Hypothalamus (tissue), 51 donors: ENCODE measurements around the gene P2RX3.
A peak's percentile ranks its signal among the peaks of the same experiment; 100 is the strongest.

Experiments used
- DNase-seq, 51 donors: peaks; one replicate each; lab custom pipeline; 2025; lab: John Stamatoyannopoulos, UW

P2RX3 gene

GRCh38 chr11:57364851-57365660 is 26.9 kb downstream of the P2RX3 start:
- DNase-seq, result no peak

GRCh38 chr11:57368106-57368844 is 30.1 kb downstream of the P2RX3 start:
- no peak for DNase-seq

- DNase-seq, result no peak
Measured at GRCh38 chr11:57368845-57369232, 30.7 kb downstream of the P2RX3 start.

GRCh38 chr11:57370251-57370650 is 32.1 kb downstream of the P2RX3 start:
- no peak for DNase-seq

DNA sequence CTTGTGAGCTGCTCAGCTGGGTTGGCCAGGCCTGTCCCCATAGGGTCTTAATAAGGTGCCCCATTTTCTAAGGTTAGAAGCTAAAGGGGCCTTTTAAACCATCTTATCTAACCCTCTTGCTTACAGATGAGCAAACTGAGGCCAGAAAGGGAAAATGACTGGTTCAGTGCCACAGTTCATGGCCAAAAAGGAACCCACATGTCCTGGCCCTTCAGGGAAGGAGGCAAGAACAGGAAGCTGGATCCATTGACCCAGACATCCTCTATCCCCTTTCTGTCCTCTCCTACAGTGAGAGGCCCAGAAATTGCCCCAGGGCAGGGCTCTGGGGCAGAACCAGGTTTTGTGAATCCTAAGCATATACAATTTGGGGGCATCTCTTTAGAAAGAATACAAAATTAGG is 32.8 kb downstream of the P2RX3 start:
- DNase-seq, result no peak

GRCh38 chr11:57373146-57373545 is 35.0 kb downstream of the P2RX3 start:
- no peak for DNase-seq

DNA sequence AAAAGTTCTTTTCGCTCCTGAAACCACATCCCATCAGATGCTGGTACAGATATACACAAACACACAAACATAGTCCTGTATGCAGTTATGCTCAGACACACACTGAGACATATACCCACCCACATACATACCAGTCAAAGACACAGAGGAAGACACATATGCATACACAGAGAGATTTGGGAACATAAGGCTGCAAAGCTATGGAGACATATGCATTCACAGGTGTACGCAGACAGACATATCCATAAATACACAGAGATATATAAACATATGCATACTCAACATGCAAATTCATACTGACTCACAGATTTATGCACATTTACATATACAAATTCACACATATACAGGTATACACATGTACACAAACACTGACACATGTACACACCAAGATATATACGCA is 36.8 kb downstream of the P2RX3 start:
- no peak for DNase-seq

DNA sequence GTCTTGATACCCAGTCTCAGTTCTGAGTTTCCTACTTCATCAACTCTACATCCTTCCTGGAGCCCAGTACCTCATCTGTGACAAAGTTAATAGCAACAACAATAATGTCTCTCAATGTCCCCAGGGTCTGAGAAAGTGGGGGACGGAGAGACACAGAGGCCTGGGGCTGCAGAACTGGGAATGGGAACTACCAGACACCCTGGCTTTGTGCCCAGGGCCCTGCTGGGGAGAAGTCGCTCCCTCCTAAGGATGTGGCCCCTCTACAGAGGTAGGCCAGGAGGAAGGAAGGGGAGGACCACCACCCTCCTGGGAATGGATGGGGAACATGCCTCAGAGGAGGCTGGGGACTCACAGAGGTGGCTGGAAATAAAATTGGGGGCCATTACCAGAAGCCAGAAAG is 37.3 kb downstream of the P2RX3 start:
- DNase-seq, result no peak

DNA sequence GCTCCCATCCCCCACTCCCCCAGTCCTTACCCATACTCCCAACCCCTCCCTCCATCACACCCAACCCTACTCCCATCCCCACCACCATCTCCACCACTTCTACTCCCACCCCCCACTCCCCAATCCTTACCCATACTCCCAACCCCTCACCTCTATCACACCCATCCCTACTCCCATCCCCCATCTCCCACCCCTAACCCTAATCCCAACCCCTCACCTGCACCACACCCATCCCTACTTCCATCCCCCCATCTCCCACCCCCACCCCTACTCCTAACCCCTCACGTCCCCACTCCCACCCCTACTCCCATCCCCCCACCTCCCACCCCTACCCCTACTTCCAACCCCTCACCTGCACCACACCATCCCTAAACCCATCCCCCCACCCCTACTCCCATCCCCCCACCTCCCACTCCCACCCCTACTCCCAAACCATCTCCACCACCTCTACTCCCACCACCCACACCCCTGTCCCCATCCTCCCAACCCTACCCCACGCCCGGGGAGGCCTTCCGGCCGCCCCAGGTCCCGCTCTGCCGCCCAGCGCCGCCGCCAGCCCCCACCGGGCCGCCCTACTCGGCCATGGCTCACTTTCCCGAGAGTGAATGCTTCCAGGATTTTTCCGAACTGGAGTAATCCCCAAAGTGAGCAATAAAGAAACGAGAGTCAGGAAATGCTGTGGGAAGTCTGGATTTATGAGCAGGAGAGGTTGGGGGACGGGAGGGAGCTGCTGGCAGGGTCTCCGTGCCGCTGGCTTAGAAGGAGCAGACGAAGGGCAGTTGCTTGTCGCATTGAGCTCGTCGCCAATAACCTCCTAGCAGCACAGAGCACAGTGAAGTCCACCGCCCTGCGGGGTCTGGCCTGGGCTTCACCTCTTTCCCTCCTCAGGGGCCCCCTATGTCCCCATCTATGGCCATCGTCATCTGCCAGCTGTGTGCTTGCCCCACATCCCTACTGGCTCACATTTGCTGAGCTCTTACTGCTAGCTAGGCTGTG is 38.2 kb downstream of the P2RX3 start:
- DNase-seq, result no peak

DNA sequence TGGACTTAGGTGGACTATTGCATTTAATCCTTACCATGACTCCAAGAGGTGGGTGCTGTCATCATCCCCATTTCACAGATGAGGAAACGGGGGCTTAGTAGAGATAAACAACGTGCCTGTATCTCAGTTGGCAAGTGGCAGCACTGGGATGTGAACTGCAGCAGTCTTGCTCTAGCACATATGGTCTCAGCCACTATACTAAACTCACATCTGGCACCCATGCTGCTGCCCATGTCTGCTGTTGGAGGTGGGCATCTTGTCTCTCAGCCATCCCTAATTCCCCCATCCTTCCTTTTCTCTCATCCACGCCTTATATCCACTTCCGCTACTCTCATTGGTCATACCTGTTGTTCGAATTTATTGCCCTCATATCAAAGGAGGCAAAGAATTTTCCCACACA is 39.0 kb downstream of the P2RX3 start:
- peak in 1 of 51 donors; percentile 1 for DNase-seq

GRCh38 chr11:57378186-57378585 is 40.0 kb downstream of the P2RX3 start:
- peak in 1 of 51 donors; percentile 2 for DNase-seq

- no peak for DNase-seq
Measured at GRCh38 chr11:57379732-57380131, 41.6 kb downstream of the P2RX3 start.

DNA sequence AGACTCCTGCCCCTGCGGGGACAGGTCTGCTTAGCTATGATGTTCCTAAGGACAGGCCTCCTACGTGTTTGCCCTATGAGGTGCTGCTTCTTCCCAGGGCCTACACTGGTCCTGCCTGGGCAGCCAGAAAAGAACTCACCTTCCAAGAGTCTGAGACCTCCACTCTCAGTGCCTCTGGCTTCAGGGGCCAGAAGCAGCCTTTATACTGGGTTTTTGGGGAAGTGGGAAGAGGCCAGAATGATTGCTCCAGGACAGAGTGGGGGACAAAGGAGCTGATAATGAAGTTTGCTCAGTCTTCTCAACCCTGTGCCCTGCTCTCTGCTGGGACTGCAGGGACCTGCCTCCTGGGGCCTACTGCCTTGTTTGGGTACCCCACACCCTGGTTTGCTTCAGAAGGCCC is 42.8 kb downstream of the P2RX3 start, which contains the start of gene PRG3:
Gene PRG3, minus strand, starts transcription at position 176 of the 400 bp plus-strand sequence. CDS start 442 bp downstream, outside the sequence.
- no peak for DNase-seq

DNA sequence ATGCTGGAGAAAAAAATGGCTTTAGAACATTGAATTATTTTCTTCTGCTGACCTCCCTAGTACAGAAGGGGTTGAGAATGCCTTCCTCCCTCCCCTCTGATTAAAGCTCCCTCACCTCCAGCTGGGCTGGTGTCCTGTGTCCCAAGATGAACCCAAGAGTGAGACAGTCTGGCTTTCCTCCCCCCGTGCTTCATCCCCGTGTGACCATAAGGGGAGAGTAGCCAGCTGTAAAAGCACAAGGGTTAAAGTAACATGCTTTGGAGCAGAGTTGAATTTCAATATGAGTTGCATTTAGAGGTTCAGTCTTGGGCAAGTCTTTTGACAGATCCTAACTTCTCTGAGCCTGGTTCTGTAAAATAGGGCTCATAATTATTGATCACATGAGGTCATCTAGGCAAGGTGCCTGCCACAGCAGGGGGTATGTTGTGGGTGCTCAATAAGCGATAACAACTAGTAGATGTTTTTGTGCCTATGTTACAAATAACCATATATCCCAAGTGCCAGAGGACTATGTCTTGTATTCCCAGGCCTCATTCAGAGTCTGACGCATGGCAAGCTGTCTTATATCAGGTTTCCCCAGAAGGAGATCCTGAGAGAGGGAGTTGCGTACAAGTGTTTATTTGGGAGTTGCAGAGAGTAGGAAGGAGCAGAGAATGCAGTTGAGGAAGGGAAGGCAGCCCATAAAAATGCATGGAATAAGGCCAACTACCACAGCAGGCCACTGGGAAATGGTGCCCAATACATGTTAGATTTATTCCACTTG is 48.2 kb downstream of the P2RX3 start:
- DNase-seq, result no peak

- DNase-seq, result peak in 24 of 51 donors; percentile 1 to 49 (median 18)
Measured at GRCh38 chr11:57387289-57388030, 49.3 kb downstream of the P2RX3 start.

DNA sequence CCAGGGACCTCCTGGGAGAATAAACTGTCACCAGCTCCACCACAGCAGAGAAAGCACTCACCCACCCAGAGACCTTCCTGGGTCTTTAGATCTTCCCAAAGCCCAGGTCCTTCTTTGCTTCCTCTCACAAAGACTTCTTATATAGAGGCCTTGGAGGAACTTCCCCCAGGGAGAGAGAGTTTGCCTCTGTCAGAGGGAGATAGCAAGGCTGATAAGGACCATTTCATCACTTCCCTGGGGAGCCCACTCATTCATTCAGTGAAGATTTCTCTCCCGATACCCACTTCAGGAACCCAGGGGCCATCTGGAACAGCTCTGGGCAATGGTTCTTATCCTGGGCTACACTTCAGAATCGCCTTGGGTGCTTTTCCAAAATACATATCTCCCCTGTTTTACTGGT is 52.4 kb downstream of the P2RX3 start, which contains the start of gene PRG2:
Gene PRG2, minus strand, starts transcription at position 116 of the 400 bp plus-strand sequence. CDS start 706 bp downstream, outside the sequence.
- DNase-seq, result no peak

DNA sequence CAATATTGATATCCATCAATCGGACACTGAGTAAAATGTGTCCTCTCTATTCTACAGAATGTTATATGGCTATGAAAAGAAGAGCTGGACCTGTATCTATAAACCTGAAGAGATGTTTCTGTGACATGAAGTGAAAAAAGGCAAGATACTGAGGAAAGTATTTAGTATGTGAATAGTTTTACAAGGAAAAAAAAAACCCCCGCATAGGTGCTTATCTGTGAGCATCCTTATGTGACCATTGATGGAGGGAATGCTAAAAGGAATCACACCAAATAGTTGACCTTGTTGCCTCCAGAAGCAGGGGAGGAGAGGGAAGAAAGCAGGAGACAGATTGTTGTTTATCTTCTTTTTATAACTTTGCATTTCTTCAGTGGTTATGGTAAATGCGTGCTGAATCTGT is 53.0 kb downstream of the P2RX3 start:
- no peak for DNase-seq

GRCh38 chr11:57391539-57391938 is 53.4 kb downstream of the P2RX3 start:
- DNase-seq, result no peak
